Activated CD8-positive, alpha-beta T cell treated with anti-CD3 and anti-CD28 coated beads for 36 hours (primary cell): ENCODE results near the gene CISH. TPM values are rescaled to one million over a fixed set of nuclear protein-coding genes. Genes with fewer than 3 reads are reported as not detected.

ENCODE experiments used
- ATAC-seq: fragments of 200-7000 bp; cut with Tn5 transposase; one replicate; pipeline ENCODE4 v1.10.0; 2021; ENCODE audit warnings: mild to moderate bottlenecking, moderate library complexity
- CTCF ChIA-PET: fragments of 350-600 bp; sonication (Branson Sonifier 250); formaldehyde crosslinking; loops from one replicate; lab custom pipeline; 2021; ENCODE audit warnings: antibody characterized with exemption; lab: Charles Lee
- POLR2A ChIA-PET: fragments of 350-600 bp; sonication (Branson Sonifier 250); formaldehyde crosslinking; loops from one replicate; lab custom pipeline; 2021; ENCODE audit warnings: antibody characterized with exemption; lab: Charles Lee
- DNase-seq: peaks from one replicate; pipeline ENCODE4 v3.0.0-alpha.2; 2020
- H3K27ac Mint-ChIP-seq: one replicate; pipeline ENCODE4 v1.8.0; 2021; ENCODE audit warnings: mild to moderate bottlenecking, mixed read lengths
- H3K27me3 Mint-ChIP-seq: one replicate; pipeline ENCODE4 v1.8.0; 2021; ENCODE audit warnings: mixed read lengths
- H3K36me3 Mint-ChIP-seq: one replicate; pipeline ENCODE4 v1.8.0; 2021; ENCODE audit warnings: low read depth, mixed read lengths
- H3K4me1 Mint-ChIP-seq: one replicate; pipeline ENCODE4 v1.8.0; 2021; ENCODE audit warnings: low read depth, mixed read lengths
- H3K4me3 Mint-ChIP-seq: one replicate; pipeline ENCODE4 v1.8.0; 2021; ENCODE audit warnings: mild to moderate bottlenecking, moderate library complexity, mixed read lengths
- H3K9me3 Mint-ChIP-seq: one replicate; pipeline ENCODE4 v1.8.0; 2021; ENCODE audit warnings: mixed read lengths
- intact Hi-C: fragments of 100-400 bp; cut with micrococcal nuclease; formaldehyde crosslinking; loops from one replicate; pipeline ENCODE4 v1.10.0; 2022
- total RNA-seq, 2 experiments: library from RNA; stranded (reverse); gene quantifications; one replicate each; pipeline ENCODE4 v1.2.3, GENCODE V29; 2021
- TF ChIP-seq, protein P1 (sequence below): fragments of 200-600 bp; IDR thresholded peaks from one replicate; pipeline ENCODE4 v1.8.0; 2022; ENCODE audit warnings: antibody characterized with exemption, mild to moderate bottlenecking

Gene CISH
- total RNA-seq, 2 experiments from 2014 or later = 307 to 308 TPM

DNA sequence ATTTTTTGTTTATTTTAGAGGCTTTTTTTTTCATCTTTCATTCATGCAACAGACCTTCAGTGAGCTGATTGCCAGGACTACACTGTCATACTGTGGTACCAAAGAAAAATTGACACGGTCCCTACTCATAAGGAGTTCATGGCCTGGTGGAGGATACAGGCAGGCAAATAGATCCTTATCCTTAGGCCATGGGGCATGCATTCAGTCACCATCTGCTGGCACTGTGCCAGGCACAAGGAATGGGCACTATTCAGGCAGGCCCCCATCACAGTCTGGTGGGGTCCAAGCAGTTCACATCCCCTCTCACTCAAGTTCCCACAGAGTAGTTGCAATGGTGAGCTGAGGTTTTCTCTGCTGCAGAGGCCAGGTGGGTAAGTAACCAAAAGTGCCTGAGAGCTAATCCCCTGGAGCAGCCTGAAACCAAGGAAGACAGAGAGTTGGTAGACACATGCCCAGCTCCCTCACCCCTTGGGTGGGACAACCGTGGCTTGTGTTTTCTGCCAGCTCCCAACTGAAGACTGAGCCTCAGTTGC is 17.3 kb downstream of the CISH start:
- TF ChIP-seq, protein P1, sequence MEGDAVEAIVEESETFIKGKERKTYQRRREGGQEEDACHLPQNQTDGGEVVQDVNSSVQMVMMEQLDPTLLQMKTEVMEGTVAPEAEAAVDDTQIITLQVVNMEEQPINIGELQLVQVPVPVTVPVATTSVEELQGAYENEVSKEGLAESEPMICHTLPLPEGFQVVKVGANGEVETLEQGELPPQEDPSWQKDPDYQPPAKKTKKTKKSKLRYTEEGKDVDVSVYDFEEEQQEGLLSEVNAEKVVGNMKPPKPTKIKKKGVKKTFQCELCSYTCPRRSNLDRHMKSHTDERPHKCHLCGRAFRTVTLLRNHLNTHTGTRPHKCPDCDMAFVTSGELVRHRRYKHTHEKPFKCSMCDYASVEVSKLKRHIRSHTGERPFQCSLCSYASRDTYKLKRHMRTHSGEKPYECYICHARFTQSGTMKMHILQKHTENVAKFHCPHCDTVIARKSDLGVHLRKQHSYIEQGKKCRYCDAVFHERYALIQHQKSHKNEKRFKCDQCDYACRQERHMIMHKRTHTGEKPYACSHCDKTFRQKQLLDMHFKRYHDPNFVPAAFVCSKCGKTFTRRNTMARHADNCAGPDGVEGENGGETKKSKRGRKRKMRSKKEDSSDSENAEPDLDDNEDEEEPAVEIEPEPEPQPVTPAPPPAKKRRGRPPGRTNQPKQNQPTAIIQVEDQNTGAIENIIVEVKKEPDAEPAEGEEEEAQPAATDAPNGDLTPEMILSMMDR = no peak
- ATAC-seq (no peak), DNase-seq (no peak)
- no peaks in the 10 kb centered on the region for H3K27me3 Mint-ChIP-seq
- no peaks in the 10 kb centered on the region for H3K9me3 Mint-ChIP-seq
- intact Hi-C loops = no loop called here
- peak overlapping the region; percentile 100 for H3K27ac Mint-ChIP-seq
- H3K4me1 Mint-ChIP-seq = peaks cover 70% of the 10 kb centered on the region
- peaks cover 49% of the 10 kb centered on the region for H3K36me3 Mint-ChIP-seq
- ChIA-PET CTCF (interaction anchor here (1.2 to 10.4 kb wide), 4 partner anchors 10 to 58 kb away, joined by 3 to 283 read pairs (median 173); partner anchors contain the start of genes C3orf18, HEMK1 and MAPKAPK3), POLR2A (interaction anchor here (0.7 to 25.8 kb wide), 6 partner anchors 9 to 792 kb away, joined by 3 to 1836 read pairs (median 4); partner anchors contain the start of genes C3orf18, CISH, HEMK1 and MAPKAPK3)
- no peak overlapping the region for H3K4me3 Mint-ChIP-seq

DNA sequence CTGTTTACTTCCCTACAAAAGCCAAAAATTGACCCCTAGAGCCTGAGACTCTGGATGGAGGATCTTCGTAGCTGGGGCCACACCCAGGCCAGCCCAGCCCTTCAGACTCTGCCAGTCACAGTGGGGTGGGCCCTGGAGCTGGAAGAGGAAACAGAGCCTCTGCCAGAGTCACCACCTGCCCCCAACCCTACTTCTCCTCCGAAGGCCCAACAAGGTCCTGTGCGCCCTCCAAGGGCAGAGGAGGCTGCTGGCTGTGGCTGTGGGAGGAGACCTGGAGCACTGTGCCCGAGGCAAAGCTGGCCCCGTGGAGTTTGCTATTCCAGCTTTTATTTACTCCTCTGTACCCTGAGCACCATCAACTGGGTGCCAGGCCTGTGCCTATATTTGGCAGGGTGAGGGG is 19.0 kb downstream of the CISH start:
- ChIA-PET POLR2A (interaction anchor here (1.0 to 25.8 kb wide), 5 partner anchors 16 to 794 kb away, joined by 3 to 1836 read pairs (median 4); partner anchors contain the start of genes C3orf18, CISH, HEMK1 and MAPKAPK3), CTCF (interaction anchor here (0.7 to 10.4 kb wide), 5 partner anchors 12 to 246 kb away, joined by 4 to 283 read pairs (median 129); partner anchors contain the start of genes C3orf18, CISH, HEMK1 and MAPKAPK3)
- Mint-ChIP-seq H3K27ac (peak overlapping the region; percentile 100), H3K9me3 (no peaks in the 10 kb centered on the region), H3K27me3 (no peaks in the 10 kb centered on the region), H3K4me1 (peaks cover 72% of the 10 kb centered on the region), H3K4me3 (peak overlapping the region; percentile 67), H3K36me3 (peaks cover 47% of the 10 kb centered on the region)
- no peak for ATAC-seq
- TF ChIP-seq, protein P1 = no peak
- DNase-seq = peak; percentile 56
- intact Hi-C loops = no loop called here

DNA sequence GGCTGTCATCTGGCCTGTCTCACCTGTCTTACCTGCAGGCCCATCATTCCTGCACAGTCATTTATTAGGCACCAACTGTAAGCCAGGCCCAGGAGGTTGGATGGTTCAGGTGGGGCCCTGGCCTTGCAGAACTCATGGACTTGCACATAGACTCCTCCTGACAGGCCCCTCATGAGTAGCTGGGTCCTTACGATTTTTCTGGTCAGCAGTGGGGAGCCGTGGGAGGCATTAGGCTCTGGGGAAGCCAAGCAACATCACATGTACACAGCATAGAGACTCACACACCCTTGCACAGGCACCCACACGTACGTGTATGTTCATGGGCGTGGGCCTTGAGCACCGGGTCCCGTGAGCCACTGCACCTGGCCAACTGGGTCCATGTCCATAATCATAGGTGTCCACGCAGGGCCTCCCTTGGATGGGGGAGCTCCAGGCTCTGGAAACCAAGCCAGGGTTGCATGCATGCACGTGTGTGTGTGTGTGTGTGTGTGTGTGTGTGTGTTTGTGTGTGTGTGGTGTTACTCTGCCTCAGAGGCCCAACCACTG is 20.3 kb downstream of the CISH start:
- TF ChIP-seq, protein P1 = no peak
- intact Hi-C loops = no loop called here
- DNase-seq (peak; percentile 65), ATAC-seq (peak; percentile 9)
- peak overlapping the region; percentile 100 for H3K27ac Mint-ChIP-seq
- peak overlapping the region; percentile 49 for H3K4me3 Mint-ChIP-seq
- no peaks in the 10 kb centered on the region for H3K9me3 Mint-ChIP-seq
- ChIA-PET CTCF (interaction anchor here (1.0 to 10.4 kb wide), 5 partner anchors 13 to 61 kb away, joined by 5 to 283 read pairs (median 129); partner anchors contain the start of genes C3orf18, CISH, HEMK1 and MAPKAPK3), POLR2A (interaction anchor here (0.7 to 25.8 kb wide), 4 partner anchors 16 to 38 kb away, joined by 3 to 1836 read pairs (median 428); partner anchors contain the start of genes C3orf18, CISH, HEMK1 and MAPKAPK3)
- H3K36me3 Mint-ChIP-seq = peaks cover 53% of the 10 kb centered on the region
- H3K4me1 Mint-ChIP-seq = peaks cover 85% of the 10 kb centered on the region
- no peaks in the 10 kb centered on the region for H3K27me3 Mint-ChIP-seq

DNA sequence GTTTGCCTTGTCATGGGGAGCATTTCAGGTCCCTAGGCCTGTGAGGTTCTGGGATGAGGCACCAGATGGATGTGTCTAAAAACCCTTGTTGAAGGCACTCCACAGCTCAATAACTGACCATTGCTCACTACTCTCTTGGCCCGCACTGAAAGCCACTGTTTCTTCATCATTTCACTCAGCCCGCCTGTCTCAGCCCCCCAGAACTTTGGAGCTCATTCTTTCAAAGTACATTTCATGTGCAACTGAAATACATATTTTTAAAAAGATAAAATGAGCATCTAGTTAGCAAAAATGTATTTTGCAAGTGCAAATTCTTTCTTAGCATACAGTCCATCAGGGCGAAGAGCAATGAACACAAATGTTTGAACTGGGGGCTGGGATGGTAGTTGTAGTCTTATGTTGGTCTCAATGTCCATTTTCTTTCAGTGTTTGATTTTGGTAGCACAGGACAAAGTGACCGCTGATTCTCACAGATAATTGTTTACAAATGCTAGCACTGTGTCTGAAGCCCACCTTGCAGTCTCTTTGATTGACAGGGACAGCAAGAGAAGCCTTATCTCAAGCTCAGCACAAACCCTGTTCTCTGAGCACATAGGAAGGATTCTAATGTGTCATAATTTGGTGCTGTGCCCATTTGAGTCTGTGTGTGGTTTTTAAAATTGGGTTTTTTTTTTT is 22.7 kb downstream of the CISH start:
- ChIA-PET CTCF (interaction anchor here (1.6 to 10.4 kb wide), 5 partner anchors 15 to 47 kb away, joined by 5 to 283 read pairs (median 129); partner anchors contain the start of genes C3orf18, CISH, HEMK1 and MAPKAPK3), POLR2A (interaction anchor here (0.9 to 25.8 kb wide), 7 partner anchors 14 to 804 kb away, joined by 3 to 1836 read pairs (median 5); partner anchors contain the start of genes C3orf18, CISH, HEMK1 and MAPKAPK3)
- TF ChIP-seq, protein P1 = no peak
- Mint-ChIP-seq H3K4me1 (peaks cover 88% of the 10 kb centered on the region), H3K36me3 (peaks cover 60% of the 10 kb centered on the region), H3K27me3 (no peaks in the 10 kb centered on the region), H3K27ac (peak overlapping the region; percentile 100), H3K4me3 (peak overlapping the region; percentile 59), H3K9me3 (no peaks in the 10 kb centered on the region)
- intact Hi-C loops = no loop called here
- DNase-seq = no peak
- no peak for ATAC-seq
